Measurements from ENCODE around the gene GART. TPM values are rescaled to one million over a fixed set of nuclear protein-coding genes. Genes with fewer than 3 reads are reported as not detected.

GART gene
- 42.5 and 88.2 TPM in 2 replicates for total RNA-seq

DNA sequence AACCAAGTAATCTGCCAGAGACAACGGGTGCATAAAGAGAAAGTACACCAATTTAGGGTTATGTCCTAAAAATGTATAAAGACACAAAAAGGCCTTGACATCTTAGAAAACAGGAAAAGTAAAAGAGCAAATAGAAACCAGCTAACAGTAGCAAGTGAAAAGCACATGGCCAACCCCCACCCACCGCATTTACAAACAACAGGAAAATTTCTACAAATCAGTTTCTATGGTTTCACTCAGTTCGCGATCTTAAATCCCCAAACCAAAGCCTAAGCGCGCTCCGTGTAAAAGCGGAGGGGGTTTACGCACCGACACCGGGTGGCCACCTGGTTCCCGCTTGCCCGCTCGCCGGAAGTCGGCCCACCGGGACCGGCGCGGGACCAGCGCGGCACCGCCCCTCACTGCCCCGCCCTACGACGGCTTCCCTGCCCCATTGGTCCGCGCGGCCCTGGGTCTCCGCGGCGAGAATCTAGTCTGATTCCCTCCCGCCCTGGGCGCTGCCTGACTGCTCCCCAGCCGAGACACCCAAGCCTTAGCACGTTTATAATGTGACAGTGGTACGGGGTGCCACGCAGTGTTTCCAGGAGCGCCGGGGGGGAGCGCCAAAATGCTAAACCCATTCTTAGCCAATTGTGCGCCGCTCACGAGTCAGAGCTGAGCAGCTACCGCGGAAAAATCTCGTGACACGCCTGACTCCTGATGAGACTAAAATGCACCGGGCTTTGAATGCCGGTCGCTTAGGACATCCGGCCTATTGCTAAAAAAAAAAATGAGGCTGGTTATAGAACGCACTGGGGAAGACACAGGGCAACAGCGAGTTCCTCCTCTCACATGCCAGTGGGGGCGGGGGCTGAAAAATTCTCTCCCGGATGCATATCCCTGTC lies at the start of gene GART:
Gene GART (minus strand): TSS at position 362 of the 884 bp plus-strand sequence. CDS start 2,802 bp downstream, outside the sequence.

DNA sequence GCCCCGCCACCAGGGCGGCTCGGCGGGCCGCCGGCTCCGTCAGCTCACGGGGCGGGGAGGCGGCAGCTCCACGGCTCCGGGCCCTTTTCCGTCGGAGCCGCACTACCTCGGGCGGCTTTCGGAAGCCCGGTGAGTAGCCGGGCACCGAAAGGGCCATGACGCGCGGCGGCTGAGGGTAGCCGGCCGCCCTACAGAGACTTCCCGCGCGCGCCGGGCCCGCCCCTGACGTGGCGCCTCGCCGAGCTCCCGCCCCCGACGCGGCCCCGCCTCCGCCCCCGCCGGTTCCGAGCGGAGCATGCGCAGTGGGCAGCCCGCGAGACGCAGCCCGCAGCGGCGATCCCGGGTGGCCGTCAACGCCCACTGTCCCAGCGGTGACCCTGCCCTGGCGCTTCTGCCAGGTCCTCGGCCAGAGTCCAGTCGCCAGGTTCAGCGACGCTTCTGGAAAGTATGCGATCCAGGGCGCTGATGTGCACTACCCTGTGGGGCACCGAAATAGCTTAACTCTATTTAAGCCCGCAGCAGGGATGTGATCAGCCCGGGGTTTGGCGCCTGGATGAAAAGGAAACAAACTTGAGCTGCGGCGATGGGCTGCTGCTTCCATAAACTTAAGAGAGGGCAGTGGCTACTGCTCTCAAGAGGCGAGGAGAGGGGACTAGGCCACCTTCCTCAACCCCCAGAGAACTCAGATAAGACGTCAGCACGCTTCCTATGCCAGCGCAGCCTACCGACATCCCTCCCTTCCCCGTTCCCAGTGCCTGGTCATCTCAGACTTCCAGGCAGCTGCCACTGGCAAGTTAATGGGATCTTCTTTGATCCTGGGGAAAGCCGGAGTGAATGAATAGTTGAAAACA lies 46.8 kb upstream of the GART start, which contains the start of gene DONSON:
Gene DONSON (minus strand): TSS at position 200 of the 851 bp plus-strand sequence. CDS start 43 bp downstream, at position 157.

DNA sequence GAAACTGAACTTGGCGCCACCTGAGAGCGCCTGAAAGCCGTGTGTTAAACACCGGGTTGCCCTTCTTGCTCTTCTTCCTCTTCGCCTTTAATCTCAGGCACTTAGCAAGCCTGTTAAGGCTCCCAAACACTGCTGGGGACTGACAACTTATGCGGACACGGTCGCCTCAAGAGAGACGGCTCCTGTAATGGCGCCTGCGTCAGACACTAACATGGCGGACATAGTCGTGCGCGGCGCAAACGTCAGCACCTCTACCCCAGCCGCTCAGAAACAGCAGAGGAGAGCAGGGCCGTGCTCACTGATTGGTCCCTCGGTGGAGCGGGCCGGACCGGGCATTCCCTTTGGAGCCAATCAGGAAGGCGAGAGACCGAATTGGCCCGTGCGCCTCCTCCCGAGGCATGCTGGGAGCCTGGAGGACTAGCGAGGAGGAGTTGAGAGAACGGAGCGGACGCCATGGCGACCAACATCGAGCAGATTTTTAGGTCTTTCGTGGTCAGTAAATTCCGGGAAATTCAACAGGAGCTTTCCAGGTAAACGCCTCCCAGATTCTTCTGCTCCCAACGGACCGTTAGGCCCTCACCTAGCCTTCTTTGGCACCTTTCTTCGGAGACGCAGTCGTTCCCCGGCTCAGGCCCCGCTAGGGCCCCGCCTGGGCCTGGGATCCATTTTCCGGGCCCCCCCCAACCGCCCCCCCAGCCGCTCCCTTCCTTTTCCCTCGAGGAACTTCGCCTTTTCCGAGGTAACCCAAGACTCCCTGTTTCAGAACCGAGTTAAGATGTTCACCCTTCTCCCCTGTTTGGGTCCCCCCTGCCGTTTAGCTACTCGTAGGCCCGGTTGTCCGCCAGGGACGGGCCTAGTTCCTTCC lies 955 bp upstream of the GART start, which contains the start of gene SON:
Gene SON (plus strand): TSS at position 399 of the 865 bp plus-strand sequence. CDS start 55 bp downstream, at position 454.

DNA sequence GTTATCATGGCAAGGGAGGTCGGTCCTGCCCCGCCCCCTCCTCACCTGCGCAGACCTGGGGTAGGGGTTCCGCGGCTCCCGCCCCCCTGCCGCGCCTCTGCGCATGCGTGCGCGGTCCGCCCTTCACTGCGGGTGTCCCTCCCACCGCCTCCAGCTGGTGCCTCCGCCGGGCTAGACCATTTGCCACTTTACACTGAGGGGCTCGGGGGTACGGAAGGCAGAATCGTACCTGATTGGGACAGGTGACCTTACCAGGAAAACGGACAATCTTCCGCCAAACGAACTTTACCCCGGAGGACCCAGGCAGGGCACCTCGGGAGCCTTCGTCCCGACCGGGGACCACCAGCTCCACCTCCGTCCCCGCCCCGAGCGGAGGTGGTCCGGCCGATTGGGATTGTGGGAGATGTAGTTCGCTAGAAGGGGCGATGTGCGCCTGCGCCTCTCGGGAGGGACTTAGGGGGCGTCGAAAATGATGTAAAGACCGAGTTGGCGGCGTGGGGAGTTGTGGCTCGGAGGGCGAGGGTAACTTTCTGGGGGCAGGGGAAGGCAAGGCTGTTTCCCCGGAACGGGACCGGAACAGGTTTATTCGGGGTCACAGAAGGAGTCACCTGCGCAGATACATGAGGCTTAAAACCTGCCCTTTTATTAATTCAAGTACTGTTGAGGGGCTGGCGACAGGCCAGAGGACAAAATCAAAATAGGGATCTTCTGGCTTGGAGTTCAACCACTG lies 50.4 kb downstream of the GART start, which contains the start of gene DNAJC28:
Gene DNAJC28 (minus strand): TSS at position 344 of the 730 bp plus-strand sequence. CDS start 2,323 bp downstream, outside the sequence.

DNA sequence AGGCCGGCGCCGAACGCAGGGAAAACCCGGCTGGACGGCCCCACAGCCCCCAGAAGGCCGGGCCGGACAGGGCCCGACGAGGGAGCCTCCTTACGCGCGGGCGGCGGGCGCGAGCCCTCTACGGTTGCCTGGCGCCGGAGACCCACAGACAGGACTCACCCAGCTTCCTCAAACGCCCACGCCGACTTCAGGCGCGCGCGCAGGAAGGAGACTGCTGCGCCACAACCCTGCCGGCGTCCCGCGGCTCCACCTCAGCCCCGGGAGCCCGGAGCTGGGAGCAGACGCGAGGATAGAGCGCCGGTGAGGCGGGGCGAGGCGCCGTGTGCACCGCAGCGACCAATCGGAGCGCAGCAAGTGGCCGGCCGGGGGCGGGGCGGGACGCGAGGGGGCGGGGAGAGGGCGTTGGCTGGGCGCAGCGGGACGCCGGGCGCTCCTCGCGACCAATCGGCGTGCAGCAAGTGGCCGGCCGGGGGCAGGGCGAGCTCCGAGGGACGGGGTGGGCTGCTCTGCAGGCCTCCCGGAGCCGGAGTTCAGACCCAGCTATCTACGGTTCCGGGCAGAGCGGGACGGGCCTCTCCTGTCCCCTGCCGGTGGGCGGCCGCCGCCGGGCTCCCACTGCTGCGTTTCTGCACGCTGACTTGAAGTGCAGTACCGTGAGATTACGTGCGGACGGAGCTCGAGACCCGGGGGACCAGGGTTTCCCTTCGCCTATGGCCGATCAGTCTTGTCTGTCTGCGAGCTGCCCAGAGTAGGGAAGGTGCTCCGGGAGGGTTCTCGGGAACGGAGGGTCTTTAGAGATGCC lies 62.0 kb downstream of the GART start, which contains the start of gene TMEM50B:
Gene TMEM50B (minus strand): TSS at position 296 of the 802 bp plus-strand sequence. CDS start 11,089 bp downstream, outside the sequence.

Other genes with a start within 250 kb of the GART start
- 8.0 and 12.0 TPM in 2 replicates for gene IFNAR1, start 217.1 kb downstream of the GART start, total RNA-seq
- 43.2 and 45.6 TPM in 2 replicates for gene IFNGR2, start 138.7 kb downstream of the GART start, total RNA-seq
- 12.3 and 13.4 TPM in 2 replicates for gene TMEM50B, start 62.1 kb downstream of the GART start, total RNA-seq
- 0.16 and 0.63 TPM in 2 replicates for gene DNAJC28, start 50.4 kb downstream of the GART start, total RNA-seq
- gene SON, start 921 bp upstream of the GART start, total RNA-seq = 105 and 113 TPM in 2 replicates
- 14.2 and 41.2 TPM in 2 replicates for gene DONSON, start 46.6 kb upstream of the GART start, total RNA-seq
- 10.3 and 16.2 TPM in 2 replicates for gene CRYZL1, start 99.6 kb upstream of the GART start, total RNA-seq
- 33.6 and 58.9 TPM in 2 replicates for gene ITSN1, start 100.4 kb upstream of the GART start, total RNA-seq